Raji (cell line): Measurements from ENCODE around the gene MAS1L.

ENCODE experiments used
- POLR2A ChIP-seq: IDR thresholded peaks from 2 replicates; pipeline ENCODE4 v1.6.1; 2011; ENCODE audit warnings: low read depth, low read length, control low read depth; ENCODE audit not compliant: insufficient read depth

MAS1L gene

GRCh38 chr6:29474996-29475395 is 12.8 kb downstream of the MAS1L start:
- TF ChIP-seq POLR2A = no peak

DNA sequence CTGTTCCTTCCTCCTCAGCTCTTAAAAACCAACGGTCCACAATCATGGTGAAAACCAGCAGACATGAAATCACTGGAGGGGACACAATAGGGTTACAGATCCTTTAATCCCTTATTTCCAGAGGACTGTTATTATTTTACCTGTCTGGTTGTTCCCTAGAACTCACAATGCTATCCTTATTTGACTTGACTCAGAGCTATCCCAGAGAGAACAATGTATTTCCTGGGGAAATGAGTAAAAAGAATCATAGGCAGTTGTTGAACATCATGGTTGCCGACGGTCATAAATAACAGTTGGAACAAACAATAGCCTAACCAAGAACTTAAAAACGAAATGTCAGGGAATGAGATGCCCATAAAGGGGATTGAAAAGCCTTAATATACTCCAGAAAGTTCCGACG is 21.5 kb downstream of the MAS1L start:
- no peak for TF ChIP-seq POLR2A

GRCh38 chr6:29465801-29466200 is 22.0 kb downstream of the MAS1L start:
- no peak for TF ChIP-seq POLR2A

GRCh38 chr6:29465279-29465678 is 22.5 kb downstream of the MAS1L start:
- no peak for TF ChIP-seq POLR2A

- no peak for TF ChIP-seq POLR2A
These were observed 25.7 kb downstream of the MAS1L start for GRCh38 chr6:29462022-29462421.

- TF ChIP-seq POLR2A = no peak
These were observed 26.5 kb downstream of the MAS1L start for GRCh38 chr6:29461021-29461814.

- no peak for TF ChIP-seq POLR2A
These were observed 30.8 kb downstream of the MAS1L start, which contains the start of the genes OR11A1 and OR2H1 for GRCh38 chr6:29456971-29457370. OR11A1 (minus strand) TSS chr6:29457071; CDS start chr6:29427641, 29,430 bp downstream. OR2H1 (plus strand) TSS chr6:29457155; CDS start chr6:29461770, 4,615 bp downstream.

DNA sequence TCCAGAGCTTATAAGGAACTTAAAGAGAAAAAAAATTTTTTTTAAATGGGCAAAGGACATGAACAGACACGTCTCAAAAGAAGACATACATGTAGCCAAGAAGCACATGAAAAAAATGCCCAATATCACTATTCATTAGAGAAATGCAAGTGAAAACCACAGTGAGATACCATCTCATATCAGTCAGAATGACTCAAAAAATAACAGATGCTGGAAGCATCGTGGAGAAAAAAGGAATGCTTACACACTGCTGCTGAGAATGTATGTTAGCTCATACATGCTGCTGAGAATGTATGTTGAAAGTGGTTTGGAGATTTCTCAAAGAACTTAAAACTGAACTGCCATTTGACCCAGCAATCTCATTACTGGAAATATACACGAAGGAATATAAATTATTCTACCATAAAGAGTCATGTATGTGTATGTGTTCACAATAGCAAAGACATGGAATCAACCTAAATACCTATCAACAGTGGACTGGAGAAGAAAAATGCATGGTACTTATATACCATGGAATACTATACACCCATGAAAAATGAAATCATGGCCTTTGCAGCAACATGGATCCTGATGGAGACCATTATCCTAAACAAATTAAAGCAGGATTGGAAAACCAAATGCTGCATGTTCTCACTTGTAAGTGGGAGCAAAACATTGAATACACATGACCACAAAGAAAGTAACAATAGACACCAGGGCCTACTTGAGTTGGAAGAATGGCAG is 36.1 kb downstream of the MAS1L start:
- TF ChIP-seq POLR2A = no peak

GRCh38 chr6:29447670-29448069 is 40.1 kb downstream of the MAS1L start:
- TF ChIP-seq POLR2A = no peak

- no peak for TF ChIP-seq POLR2A
These were observed 45.0 kb downstream of the MAS1L start for GRCh38 chr6:29442719-29443118.

GRCh38 chr6:29439006-29439405 is 48.8 kb downstream of the MAS1L start, which contains the start of gene OR10C1:
OR10C1 (plus strand) TSS chr6:29439306; CDS start chr6:29440016, 710 bp downstream.
- TF ChIP-seq POLR2A = no peak
